ENCODE results near the gene DUSP15.
"Not testable (repeated sequence)": the region's sequence is repeated elsewhere in the genome, so short reads cannot be mapped to it uniquely, and the experiment has no call there.

The DUSP15 gene

GRCh38 chr20:31839782-31840487 is 30.4 kb downstream of the DUSP15 start:
- DNase-seq (ENCODE audit: low spot score): no peak

DNA sequence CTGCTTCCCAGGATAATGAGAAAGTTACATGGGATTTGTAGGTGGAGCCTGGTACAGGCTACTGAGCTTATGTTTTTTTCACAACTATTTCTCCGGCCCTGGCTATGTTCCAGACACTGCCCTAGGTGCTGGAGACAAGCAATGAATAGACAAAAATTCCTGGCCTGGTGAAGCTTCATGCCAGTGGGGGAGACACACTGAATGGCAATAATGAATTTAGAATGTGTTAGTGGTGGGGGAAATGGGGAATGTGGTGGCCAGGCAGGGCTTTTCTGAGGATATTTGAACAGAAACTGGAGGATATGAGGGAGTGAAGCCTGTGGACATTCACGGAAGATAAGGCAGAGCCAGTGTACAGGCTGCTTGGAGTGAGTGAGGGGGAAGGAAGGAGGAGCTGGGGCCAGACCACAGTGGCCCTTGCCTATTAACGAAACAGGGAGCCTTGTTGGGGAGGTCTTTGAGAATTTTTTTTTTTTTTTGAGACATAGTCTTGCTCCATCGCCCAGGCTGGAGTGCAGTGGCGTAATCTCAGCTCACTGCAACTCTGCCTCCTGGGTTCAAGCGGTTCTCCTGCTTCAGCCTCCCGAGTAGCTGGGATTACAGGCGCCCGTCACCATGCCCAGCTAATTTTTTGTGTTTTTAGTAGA is 31.6 kb downstream of the DUSP15 start:
- no peak for DNase-seq (ENCODE audit: low spot score)

GRCh38 chr20:31837896-31838397 is 32.4 kb downstream of the DUSP15 start:
- DNase-seq (ENCODE audit: low spot score): no peak

- DNase-seq (ENCODE audit: low spot score): peak; percentile 52
Measured at GRCh38 chr20:31836853-31837608, 33.3 kb downstream of the DUSP15 start.

DNA sequence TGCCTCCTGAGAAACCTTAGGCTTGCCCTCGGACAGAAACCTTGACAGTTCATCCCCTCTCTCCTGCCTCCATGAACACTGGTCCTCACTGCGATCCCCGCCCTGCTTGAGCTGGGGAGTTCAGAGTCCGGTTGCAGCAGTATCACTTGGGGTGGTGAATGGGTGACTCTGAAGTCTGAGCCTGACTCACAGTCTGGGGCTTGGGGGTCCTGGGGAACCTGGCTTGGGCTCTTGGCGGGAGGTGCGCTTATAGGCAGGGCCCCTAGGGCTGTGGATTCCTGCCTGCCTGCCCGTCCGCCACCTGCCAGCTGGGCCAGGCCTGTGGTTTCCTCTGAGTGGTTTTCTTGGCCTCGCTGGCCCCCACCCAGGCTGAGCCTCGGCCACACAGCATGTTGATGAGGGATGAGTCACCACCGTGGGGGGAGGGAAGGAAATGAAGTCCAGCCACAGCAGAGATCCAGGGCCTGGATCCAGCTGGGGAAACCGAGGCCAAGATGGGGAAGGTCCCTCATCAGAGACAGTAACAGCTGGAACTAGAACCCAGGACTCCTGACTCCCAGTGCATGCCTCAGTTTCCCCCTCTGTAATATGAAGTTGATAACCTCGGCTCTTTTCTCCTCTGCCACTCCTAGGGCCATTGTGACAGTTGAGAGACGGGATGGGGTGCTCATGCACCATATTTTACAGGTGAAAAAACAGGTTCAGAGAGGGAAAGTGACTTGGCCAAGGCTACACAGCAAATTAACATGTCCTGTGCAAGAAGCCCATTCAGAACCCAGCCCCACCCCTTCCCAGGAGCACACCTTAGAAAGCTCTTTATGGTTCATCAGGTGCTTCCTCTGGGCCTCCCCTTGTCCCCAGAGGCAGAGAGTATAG is 34.1 kb downstream of the DUSP15 start:
- no peak for DNase-seq (ENCODE audit: low spot score)

DNA sequence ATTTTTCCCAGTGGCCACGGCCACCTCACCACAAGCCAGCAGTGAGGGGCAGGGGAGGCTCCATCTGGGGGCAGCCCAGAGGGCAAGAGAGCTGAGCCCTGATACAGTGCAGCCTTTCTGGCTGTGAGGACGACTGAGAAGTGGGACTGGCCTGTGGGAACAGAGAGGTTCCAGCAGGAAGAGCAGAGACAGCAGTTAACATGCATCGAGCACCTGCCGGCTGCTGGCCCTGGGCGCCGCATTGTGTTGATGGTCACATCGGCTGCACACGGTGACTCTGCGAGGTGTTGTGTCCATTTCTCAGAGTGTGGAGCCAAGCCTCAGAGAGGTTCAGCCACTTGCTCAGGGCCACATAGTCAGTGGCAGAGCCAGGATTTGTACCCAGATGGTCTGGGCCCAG is 34.8 kb downstream of the DUSP15 start:
- DNase-seq (ENCODE audit: low spot score): no peak

GRCh38 chr20:31833931-31834521 is 36.3 kb downstream of the DUSP15 start:
- DNase-seq (ENCODE audit: low spot score): no peak

GRCh38 chr20:31833130-31833930 is 37.0 kb downstream of the DUSP15 start:
- peak; percentile 77 for DNase-seq (ENCODE audit: low spot score)

- DNase-seq (ENCODE audit: low spot score): no peak
Measured at GRCh38 chr20:31831771-31832306, 38.5 kb downstream of the DUSP15 start.

DNA sequence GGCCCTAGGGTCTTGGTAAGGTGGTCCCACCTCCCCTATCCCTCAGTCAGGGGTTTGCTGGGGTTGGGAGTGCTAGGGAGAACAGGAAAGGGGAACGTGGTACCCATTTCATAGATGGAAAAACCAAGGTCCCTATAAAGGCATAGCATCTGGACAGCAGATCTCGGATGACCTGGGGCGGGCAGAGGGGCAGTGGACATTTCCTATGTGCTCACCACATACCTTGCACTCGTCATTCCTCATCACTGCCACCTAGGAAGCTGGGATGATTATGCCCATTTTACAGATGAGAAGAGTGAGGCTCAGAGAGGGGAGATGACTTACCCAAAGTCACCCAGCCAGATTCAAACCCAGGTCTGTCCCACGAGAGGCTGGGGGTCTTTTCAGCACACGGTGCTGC is 39.1 kb downstream of the DUSP15 start:
- DNase-seq (ENCODE audit: low spot score): no peak

- DNase-seq (ENCODE audit: low spot score): no peak
Measured at GRCh38 chr20:31830406-31830981, 39.8 kb downstream of the DUSP15 start.

DNA sequence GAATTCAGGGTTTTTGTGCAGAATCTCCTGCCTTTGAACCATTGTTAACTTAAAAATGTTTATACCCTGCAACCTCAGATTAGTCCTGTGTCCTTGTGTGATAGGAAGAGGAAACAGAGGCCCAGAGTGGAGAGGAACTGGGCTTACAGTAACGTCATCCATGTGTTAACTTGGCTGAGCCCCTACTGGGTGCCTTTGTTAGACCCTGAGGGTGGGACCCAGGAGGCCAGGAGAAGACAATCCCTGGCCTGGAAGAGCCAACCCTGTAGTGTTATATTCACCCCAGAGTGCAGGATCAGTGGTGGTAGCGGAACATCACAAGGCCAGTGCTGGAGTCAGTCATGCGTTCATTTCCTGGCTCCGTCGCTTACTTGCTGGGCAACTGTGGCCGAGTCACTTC is 40.6 kb downstream of the DUSP15 start:
- DNase-seq (ENCODE audit: low spot score): no peak

- DNase-seq (ENCODE audit: low spot score): not testable (repeated sequence)
Measured at GRCh38 chr20:31828016-31828415, 42.3 kb downstream of the DUSP15 start.

- DNase-seq (ENCODE audit: low spot score): no peak
Measured at GRCh38 chr20:31827059-31827458, 43.3 kb downstream of the DUSP15 start.

DNA sequence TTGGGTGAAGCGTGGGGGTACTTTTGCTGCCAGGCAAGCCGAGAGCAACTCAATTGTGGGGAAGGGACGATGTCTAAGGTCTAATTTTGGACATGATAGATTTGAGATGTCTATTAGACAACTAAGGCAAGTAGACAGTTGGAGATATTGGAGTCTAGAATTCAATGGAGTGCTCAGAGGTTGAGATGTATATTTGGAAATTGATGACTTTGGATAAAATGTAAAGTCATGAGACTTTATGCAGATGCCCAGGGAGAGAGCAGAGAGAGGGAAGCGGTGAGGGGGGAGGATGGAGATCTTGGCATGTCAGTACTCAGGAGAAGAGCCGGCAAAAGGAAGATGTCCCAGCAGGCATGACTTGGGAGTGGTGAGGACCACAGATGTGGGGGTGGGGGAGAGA is 44.3 kb downstream of the DUSP15 start:
- no peak for DNase-seq (ENCODE audit: low spot score)

- DNase-seq (ENCODE audit: low spot score): no peak
Measured at GRCh38 chr20:31824554-31825313, 45.6 kb downstream of the DUSP15 start.

- DNase-seq (ENCODE audit: low spot score): no peak
Measured at GRCh38 chr20:31824125-31824485, 46.2 kb downstream of the DUSP15 start.

DNA sequence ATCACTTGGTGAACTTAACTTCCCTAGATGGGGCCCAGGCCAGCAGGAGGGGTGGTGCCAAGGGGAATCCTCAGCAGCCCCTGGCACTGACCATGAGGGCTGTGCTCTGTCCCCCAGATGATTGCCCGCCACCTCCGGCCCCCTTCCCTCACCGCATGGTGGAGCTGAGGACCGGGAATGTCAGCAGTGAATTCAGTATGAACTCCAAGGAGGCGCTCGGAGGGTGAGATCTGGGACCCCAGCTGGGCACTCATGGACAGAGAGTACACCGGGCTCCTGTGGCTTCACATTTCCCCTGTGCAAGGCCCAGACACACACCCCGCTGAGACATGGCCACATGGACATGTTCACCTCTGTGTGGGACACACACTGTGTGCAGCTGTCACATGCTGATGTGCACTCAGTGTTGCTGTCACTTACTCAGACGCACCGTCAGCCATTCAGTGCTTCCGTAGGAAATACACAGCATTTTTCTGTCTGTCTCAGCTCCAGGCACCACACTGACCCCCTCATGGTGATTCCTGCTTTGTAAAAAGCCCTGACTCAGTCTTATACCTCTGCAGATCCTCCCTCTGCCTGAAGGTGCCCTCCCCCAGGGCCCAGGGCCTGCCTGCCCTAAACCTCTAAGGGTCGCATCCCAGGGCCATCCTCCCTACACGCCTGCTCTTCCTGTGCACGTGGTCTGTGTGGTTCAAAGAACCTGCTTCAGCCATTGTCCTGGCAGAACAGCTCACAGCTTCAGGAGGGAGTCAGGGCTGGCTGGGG is 46.8 kb downstream of the DUSP15 start:
- DNase-seq (ENCODE audit: low spot score): no peak

Data from SK-N-DZ (cell line).